K562 (cell line): Measurements from ENCODE around the gene CTIF. TPM values are rescaled to one million over a fixed set of nuclear protein-coding genes. Genes with fewer than 3 reads are reported as not detected.
A peak's percentile ranks its signal among the peaks of the same experiment; 100 is the strongest.

Source experiments
- CGGBP1 ChIP-seq: fragments of 250-450 bp; sonication (Bioruptor Pico); IDR thresholded peaks from 2 replicates; pipeline ENCODE4 v1.9.0; 2021; ENCODE audit warnings: mild to moderate bottlenecking
- CHD2 ChIP-seq: IDR thresholded peaks from 2 replicates; pipeline ENCODE4 v1.6.1; 2011; ENCODE audit warnings: low read depth, low read length
- CREB3L1 ChIP-seq: fragments of 450-650 bp; IDR thresholded peaks from 2 replicates; pipeline ENCODE4 v1.6.1; 2014; ENCODE audit warnings: low read depth, mild to moderate bottlenecking, moderate library complexity, borderline replicate concordance
- CXXC5 ChIP-seq: fragments of 250-450 bp; sonication (Bioruptor Pico); IDR thresholded peaks from 2 replicates; pipeline ENCODE4 v1.8.0; 2022; ENCODE audit warnings: inconsistent platforms, mild to moderate bottlenecking, moderate library complexity
- FOXA1 ChIP-seq: fragments of 450-650 bp; IDR thresholded peaks from 2 replicates; pipeline ENCODE4 v1.6.1; 2016; ENCODE audit warnings: mild to moderate bottlenecking, borderline replicate concordance
- FOXP1 ChIP-seq: sonication (generic); formaldehyde crosslinking; IDR thresholded peaks from 2 replicates; pipeline ENCODE4 v1.8.0; 2022; ENCODE audit warnings: mild to moderate bottlenecking, missing genetic modification reagents
- HDAC2 ChIP-seq: fragments of 450-650 bp; IDR thresholded peaks from 2 replicates; pipeline ENCODE4 v1.6.1; 2016; ENCODE audit warnings: mild to moderate bottlenecking
- IRF9 ChIP-seq: fragments of 450-650 bp; IDR thresholded peaks from 2 replicates; pipeline ENCODE4 v1.6.1; 2016; ENCODE audit warnings: missing biosample characterization, missing genetic modification characterization
- MXI1 ChIP-seq: IDR thresholded peaks from 2 replicates; pipeline ENCODE4 v1.6.1; 2011; ENCODE audit warnings: low read depth, mild to moderate bottlenecking, improper control_type of control experiment, low read length
- NFE2L1 ChIP-seq: fragments of 450-650 bp; IDR thresholded peaks from 2 replicates; pipeline ENCODE4 v1.6.1; 2016; ENCODE audit warnings: missing genetic modification characterization, low read depth, mild to moderate bottlenecking, missing compliant biosample characterization, moderate library complexity, borderline replicate concordance
- PRDM10 ChIP-seq: fragments of 450-650 bp; IDR thresholded peaks from 2 replicates; pipeline ENCODE4 v1.6.1; 2018; ENCODE audit not compliant: partially characterized antibody
- RHOXF2B ChIP-seq: fragments of 250-450 bp; sonication (Bioruptor Pico); conservative IDR thresholded peaks from 2 replicates; pipeline ENCODE4 v1.5.1; 2021
- ZNF121 ChIP-seq: sonication (generic); formaldehyde crosslinking; conservative IDR thresholded peaks from 2 replicates; pipeline ENCODE4 v1.8.0; 2022; ENCODE audit warnings: missing genetic modification reagents
- ZNF212 ChIP-seq: fragments of 450-650 bp; formaldehyde crosslinking; IDR thresholded peaks from 2 replicates; pipeline ENCODE4 v1.4.0; 2020; ENCODE audit warnings: mild to moderate bottlenecking
- ZNF224 ChIP-seq: sonication (generic); formaldehyde crosslinking; IDR thresholded peaks from 2 replicates; pipeline ENCODE4 v1.8.0; 2022; ENCODE audit warnings: mild to moderate bottlenecking, missing genetic modification reagents
- ZNF280A ChIP-seq: fragments of 450-650 bp; IDR thresholded peaks from 2 replicates; pipeline ENCODE4 v1.6.1; 2018; ENCODE audit warnings: mild to moderate bottlenecking, low read depth; ENCODE audit not compliant: partially characterized antibody
- ZNF57 ChIP-seq: fragments of 450-650 bp; formaldehyde crosslinking; IDR thresholded peaks from 2 replicates; pipeline ENCODE4 v1.4.0; 2020; ENCODE audit warnings: mild to moderate bottlenecking, moderate library complexity
- polyA plus RNA-seq, 8 experiments: library from polyadenylated mRNA; depleted of rRNA in 4 of 8; stranded (reverse) in 5 of 8; unstranded in 3 of 8; fragments of >200 nt; fragmentation: Nextera tagmentation in 2 of 8; fragmentation: Illumina TruSeq in 1 of 8; extraction: Ambion mirVana in 2 of 8; extraction: Trizol in 1 of 8; gene quantifications; 2 replicates each; pipeline versions ENCODE4 v1.2.1 to v1.2.3, GENCODE V29; 2011 to 2014; ENCODE audit warnings: inconsistent platforms in 1 of 8, missing spikeins in 1 of 8
- total RNA-seq, 7 experiments: library from RNA; depleted of rRNA in 6 of 7; stranded (reverse); fragments of >200 nt in 6 of 7; fragmentation: Illumina TruSeq in 2 of 7; extraction: Trizol in 2 of 7; gene quantifications; 2 replicates each; pipeline versions ENCODE4 v1.2.1 to v1.2.3, GENCODE V29; 2011 to 2021; ENCODE audit warnings: low replicate concordance in 1 of 7
- TF ChIP-seq, protein P1 (sequence below): fragments of 250-450 bp; sonication (Bioruptor Pico); IDR thresholded peaks from 2 replicates; pipeline ENCODE4 v1.5.0; 2021; ENCODE audit warnings: mild to moderate bottlenecking, moderate library complexity

Gene CTIF
- total and polyA plus RNA-seq, 9 of the 15 experiments (the other 6 are each of a cell fraction or from before 2014, with no cell fraction given), result 0.17 to 11.5 (median 2.2) TPM

GRCh38 chr18:48566589-48566988, 27.8 kb downstream of the CTIF start (continued):
- TF ChIP-seq, protein P1, sequence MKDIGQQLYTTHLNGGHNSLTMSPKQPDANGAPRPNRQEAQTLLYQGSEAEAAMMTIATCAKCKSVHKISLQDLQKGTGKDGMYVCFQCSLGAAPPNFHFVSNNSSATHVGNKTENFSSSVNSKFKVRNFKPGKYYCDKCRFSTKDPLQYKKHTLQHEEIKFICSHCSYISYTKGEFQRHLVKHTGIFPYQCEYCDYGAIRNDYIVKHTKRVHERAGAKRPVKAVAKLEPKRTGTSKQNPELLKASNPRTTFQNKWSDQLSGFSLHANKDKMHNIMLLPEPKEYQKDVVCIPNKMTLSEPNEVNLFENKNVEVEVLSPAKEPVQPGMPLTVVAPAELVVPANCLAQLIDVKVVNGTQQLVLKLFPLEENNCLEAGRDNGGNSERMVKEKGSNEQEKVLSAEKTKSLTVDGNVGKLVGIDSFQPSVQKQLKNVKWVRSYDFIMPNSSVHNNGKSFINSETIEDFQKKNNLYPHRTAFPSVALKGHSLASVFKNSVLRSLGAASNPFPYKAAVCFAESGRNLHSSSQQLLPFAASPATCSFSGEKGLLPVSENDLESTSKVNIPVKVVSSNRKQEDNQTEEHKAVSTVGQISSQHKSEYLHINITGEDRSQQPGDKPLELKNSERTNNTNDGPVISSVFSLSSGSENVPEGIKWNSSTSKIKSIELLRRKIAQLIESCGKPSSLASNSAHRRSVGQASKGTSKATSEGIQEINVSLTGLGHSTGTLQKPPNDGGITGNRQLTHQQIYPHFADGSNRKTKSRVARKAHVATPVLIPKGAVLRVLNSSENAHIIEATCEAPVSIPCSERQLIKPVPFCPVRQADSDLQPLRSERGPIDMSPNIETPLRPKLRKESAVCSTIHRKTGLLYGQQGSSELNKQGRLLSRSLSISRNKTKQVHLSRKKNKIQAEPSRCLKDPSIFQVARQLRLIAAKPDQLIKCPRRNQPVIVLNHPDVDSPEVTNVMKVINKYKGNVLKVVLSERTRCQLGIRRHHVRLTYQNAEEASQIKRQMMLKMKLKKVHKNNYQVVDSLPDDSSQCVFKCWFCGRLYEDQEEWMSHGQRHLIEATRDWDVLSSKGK (CRISPR knock-in tag), result no peak
- TF ChIP-seq CXXC5 (CRISPR knock-in tag) (peak; percentile 64; the same call in 1 of the 2 replicates), MXI1 (no peak), IRF9 (peak; percentile 94), CGGBP1 (CRISPR knock-in tag) (no peak), NFE2L1 (tag) (peak; percentile 96), ZNF212 (CRISPR knock-in tag) (peak; percentile 83; the same call in 1 of the 2 replicates), ZNF224 (CRISPR knock-in tag) (no peak), ZNF280A (no peak), FOXA1 (no peak), RHOXF2B (no peak), ZNF121 (no peak), CREB3L1 (no peak), HDAC2 (no peak), PRDM10 (no peak), ZNF57 (CRISPR knock-in tag) (no peak), CHD2 (no peak), FOXP1 (CRISPR knock-in tag) (no peak)
